Right ventricle myocardium inferior (tissue), 1 donor: ENCODE data around the gene PEX26. TPM values are rescaled to one million over a fixed set of nuclear protein-coding genes. Genes with fewer than 3 reads are reported as not detected.
"Not testable (repeated sequence)": the region's sequence is repeated elsewhere in the genome, so short reads cannot be mapped to it uniquely, and the experiment has no call there.

Experiments
- ATAC-seq: fragments of 200-7000 bp; cut with Tn5 transposase; one replicate; pipeline ENCODE4 v1.9.1; 2020; ENCODE audit warnings: mild to moderate bottlenecking, moderate library complexity
- DNase-seq: peaks from one replicate; pipeline ENCODE4 v3.0.0; 2021; ENCODE audit errors: missing footprints
- intact Hi-C: fragments of 100-400 bp; cut with DNase I; formaldehyde crosslinking; loops from one replicate; pipeline ENCODE4 v1.11.0; 2022
- total RNA-seq: library from RNA; stranded (reverse); fragmentation: NEBNext Ultra II Directional; extraction: Animal tissue kit (Norgen Biotek cat#: 25700); gene quantifications from one replicate; pipeline ENCODE4 v1.2.1, GENCODE V29; 2021
- donor health status: DM: no; HTN: yes; CAD: no; lungs with severe emphysema.

PEX26 gene
- total RNA-seq, 1 donor from 2014 or later, result 19.4 TPM

GRCh38 chr22:18083406-18083805, 5.6 kb downstream of the PEX26 start:
- no peak for ATAC-seq
- no peak for DNase-seq
- intact Hi-C loops, result no loop called here

DNA sequence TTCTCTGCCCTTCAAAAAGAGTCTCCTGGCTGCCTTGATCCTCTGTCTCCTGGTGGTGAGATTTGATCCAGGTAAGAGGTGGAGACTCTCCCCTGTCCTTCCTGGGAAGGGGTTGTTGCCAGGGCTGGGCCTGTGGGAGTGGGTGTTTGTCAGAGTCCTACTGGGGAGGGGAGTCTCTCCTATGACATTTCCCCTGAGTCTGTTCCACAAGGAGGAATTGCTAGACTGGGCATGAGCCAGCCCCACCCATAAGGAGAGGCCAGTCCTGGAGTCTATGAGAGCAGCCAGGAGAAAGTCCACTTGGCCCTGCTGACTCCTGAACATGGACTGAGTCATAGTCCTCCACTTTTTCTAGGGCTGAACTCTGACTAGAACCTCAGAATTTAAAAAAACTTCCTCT, 7.4 kb downstream of the PEX26 start:
- intact Hi-C loops, result no loop called here
- ATAC-seq, result no peak

DNA sequence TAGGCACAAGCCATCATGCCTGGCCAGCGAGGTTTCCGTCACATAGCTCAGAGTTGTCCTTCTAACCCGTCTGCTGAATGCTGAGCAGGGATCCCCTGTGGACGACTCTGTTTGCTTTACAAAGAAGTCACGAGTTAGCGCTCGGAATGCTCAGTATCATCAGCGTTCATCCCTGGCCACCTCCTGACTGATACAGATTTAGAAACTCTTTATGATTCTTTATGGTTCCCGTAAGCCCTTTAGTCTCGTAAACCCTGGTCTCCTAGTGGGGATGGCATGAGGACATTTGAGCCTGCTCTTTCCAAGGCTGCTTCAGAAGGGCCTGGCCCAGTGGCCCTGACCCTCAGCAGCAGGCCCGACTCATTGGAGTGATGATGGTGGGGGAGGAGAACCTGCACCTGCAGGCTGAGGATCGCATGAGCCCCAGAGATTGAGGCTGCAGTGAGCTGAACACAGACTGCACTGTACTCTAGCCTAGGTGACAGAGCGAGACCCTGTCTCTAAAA, 9.6 kb downstream of the PEX26 start:
- intact Hi-C loops, result no loop called here
- ATAC-seq (no peak), DNase-seq (no peak)

More for the DNA sequence above, 7.4 kb downstream of the PEX26 start:
- DNase-seq, result no peak

DNA sequence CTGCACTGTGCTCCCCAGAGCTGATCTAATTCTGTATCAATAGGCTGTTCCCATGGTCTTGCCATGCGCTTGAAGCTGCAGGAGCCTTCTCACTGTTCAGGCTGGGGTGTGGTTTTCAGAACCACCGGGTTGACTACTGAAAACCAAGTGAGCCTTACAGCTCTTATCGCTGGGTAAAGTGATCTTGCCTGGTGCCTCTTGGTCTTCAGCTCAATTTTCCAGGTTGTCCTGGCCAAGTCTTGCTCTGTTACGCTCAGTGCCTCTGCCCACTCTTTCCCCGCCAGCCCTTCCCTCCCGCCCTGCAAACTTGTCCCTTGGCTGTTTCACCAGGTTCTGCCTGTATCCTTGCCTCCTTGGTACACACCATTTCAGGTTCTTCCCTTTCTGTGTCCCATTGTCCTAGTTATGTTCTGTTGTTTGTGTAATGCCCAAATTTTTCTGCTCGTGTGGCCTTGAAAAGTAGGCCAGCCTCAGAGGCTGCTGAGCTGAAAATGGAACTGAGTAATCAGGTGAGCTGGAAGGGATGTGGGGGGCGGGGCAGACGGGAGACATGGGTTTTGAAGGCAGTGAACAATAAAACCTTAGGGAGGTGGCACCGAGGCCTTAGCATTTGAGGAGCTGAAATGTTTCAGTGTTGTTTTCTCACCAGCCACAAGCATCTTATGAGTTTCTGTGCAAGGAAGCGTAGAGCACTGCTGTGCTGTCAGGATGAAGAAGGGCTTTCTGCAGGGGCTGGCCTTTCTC, 11.2 kb downstream of the PEX26 start:
- no peak for DNase-seq
- no peak for ATAC-seq
- intact Hi-C loops, result no loop called here

DNA sequence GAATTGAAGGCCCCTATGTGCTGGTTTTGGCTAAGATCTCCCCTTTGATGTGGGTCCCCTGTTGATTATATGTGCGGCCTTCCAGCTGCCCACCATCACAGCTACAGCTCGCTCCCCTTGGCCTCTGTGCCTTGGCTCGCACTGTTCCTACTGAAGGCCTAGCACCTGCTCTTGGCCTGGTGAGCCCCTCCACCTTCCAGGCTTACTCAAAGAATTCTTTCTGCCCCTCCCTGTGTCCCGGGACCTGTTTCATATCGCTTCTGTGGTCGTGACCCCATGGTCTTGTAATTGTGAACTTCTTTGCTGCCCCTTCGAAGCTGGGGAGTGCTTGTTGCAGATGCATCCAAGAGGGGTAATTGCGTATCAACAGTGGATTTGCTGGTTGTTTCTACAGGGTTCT, 12.5 kb downstream of the PEX26 start:
- DNase-seq, result no peak
- intact Hi-C loops, result no loop called here
- no peak for ATAC-seq

DNA sequence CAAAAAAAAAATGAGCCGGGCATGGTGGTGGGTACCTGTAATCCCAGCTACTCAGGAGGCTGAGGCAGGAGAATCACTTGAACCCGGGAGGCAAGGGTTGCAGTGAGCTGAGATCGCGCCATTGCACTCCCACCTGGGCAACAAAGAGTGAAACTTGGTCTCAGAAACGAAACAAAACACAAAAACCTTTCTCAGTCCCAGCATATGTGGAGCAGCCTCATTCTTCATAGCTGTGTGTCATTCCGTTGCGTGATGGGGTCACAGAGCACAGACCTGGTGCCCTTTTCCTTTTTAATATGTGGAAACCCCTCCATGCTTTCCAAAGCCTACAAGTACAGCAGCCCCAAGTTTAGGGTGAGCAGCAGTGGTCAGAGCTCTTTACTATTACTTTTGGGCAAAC, 13.7 kb downstream of the PEX26 start:
- intact Hi-C loops, result no loop called here
- DNase-seq (no peak), ATAC-seq (peak; percentile 11)

DNA sequence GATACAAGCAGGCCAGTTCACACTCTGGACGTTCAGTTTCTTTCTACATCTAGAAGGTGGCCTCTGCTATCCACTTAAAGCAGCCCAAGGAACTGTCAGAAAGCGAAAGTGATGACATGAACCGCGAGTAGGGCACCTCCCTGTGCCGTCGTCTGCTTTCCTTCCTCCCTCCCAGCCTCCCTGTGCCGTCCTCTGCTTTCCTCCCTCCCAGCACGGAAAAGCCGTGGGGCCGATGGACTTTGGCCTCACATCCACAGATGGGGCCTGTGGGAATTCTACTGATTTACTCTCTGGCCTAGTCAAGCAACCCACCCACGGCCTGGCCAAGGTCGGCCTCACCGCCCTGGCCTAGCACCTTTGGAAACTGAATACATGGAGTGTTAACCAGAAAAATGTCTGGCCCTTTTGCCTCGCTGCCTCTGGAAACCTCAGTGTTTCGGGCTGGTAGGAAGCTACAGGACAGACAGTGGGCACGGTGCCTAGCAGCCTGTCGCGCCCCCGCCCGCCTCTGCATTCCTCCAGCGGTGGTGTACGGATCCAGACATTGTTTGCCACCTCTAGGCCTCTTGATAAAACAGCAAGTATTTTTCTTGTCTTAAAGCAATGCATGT, 14.2 kb downstream of the PEX26 start:
- peak; percentile 82 for DNase-seq
- intact Hi-C loops, result no loop called here
- ATAC-seq, result peak; percentile 85

- intact Hi-C loops, result no loop called here
- ATAC-seq, result no peak
- DNase-seq, result no peak
Measured at GRCh38 chr22:18093661-18094060, 15.9 kb downstream of the PEX26 start.

DNA sequence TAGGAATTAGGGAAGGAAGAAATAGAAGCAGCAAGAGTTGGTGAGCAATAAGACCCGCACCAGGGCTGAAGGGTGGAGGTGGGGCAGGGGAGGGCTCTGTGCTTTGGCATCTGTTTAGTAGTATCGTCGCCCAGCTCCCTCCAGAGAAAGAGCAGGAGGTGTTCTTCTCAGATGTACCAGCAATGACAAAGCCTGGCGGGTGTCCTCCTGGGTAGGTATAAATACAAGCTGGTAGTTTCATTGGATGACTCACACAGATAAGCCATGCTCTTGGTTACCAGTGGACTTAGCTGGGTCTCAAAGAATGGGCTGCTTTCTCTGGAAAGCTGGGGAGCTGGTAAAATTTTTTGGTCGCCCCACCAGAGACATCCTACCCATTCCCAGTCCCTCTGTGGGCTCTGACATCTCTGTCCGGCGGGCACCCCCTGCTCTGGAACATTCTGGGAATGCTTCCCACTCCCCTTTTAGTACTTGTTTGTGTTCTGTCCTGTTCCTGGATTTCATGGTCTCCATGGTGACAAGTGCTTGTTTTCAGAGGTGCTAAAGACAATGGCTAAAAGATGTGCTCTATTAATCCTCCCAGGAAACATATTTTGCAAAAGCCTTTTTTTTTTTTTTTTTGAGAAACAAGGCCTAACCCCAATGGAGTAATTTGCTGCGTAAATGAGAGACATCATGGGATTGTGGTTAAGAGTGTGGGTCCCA, 17.5 kb downstream of the PEX26 start:
- no peak for DNase-seq
- no peak for ATAC-seq
- intact Hi-C loops, result no loop called here

GRCh38 chr22:18096823-18097222, 19.0 kb downstream of the PEX26 start:
- DNase-seq, result no peak
- intact Hi-C loops, result no loop called here
- no peak for ATAC-seq

- ATAC-seq (no peak), DNase-seq (no peak)
- intact Hi-C loops, result no loop called here
Measured at GRCh38 chr22:18100781-18101180, 23.0 kb downstream of the PEX26 start.

GRCh38 chr22:18101536-18101935, 23.7 kb downstream of the PEX26 start:
- intact Hi-C loops, result no loop called here
- ATAC-seq (no peak), DNase-seq (no peak)

- ATAC-seq (peak; percentile 57), DNase-seq (no peak)
- intact Hi-C loops, result no loop called here
Measured at GRCh38 chr22:18103527-18104269, 25.9 kb downstream of the PEX26 start.

DNA sequence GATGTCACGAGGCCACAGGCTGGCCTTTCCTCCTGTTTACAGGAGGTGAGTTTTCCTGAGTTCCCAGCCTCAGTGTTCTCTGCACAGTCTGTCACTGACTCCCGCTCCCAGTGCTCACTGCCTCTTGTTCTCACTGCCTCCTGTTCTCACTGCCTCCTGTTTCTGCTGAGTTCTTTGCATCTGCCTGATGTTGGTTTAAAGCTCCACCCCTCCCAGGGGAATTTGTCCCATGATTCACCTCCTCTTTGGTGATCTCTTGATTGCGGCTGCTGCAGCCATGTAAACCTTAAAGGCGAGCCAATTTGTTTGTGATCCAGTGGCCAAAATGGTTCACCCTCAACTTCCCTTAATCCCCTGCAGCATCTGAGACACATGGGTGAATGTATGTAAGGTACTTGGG, 26.8 kb downstream of the PEX26 start:
- no peak for DNase-seq
- no peak for ATAC-seq
- intact Hi-C loops, result no loop called here

DNA sequence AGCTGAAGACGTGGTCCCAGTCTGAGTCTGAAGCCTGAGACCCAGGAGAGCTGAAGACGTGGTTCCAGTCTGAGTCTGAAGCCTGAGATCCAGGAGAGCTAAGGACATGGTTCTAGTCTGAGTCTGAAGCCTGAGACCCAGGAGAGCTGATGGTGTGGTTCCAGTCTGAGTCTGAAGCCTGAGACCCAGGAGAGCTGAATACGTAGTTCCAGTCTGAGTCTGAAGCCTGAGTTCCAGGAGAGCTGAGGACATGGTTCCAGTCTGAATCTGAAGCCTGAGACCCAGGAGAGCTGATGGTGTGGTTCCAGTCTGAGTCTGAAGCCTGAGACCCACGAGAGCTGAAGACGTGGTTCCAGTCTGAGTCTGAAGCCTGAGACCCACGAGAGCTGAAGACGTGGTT, 28.2 kb downstream of the PEX26 start:
- intact Hi-C loops, ATAC-seq, DNase-seq: not testable (repeated sequence)

GRCh38 chr22:18106550-18107341, 29.0 kb downstream of the PEX26 start:
- ATAC-seq, DNase-seq, intact Hi-C loops: not testable (repeated sequence)

DNA sequence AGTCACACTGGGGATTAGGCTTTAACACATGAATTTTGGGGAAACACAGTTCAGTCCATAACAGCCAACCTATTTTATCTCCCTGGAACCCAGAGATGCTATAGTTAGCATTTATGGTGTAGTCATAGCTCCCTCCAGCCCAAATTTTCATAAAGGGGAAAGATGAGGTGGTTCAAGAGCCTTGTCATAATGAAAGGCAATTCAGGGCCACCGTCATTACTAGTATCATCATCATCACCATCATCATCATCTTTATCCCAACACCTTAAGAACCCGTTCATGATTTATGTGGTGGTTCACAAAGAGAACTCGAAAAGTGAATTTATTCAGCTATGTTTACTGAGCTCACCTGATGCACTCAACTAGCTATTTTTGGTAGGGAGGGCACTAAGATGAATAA, 30.4 kb downstream of the PEX26 start:
- no peak for ATAC-seq
- intact Hi-C loops, result no loop called here
- DNase-seq, result no peak

DNA sequence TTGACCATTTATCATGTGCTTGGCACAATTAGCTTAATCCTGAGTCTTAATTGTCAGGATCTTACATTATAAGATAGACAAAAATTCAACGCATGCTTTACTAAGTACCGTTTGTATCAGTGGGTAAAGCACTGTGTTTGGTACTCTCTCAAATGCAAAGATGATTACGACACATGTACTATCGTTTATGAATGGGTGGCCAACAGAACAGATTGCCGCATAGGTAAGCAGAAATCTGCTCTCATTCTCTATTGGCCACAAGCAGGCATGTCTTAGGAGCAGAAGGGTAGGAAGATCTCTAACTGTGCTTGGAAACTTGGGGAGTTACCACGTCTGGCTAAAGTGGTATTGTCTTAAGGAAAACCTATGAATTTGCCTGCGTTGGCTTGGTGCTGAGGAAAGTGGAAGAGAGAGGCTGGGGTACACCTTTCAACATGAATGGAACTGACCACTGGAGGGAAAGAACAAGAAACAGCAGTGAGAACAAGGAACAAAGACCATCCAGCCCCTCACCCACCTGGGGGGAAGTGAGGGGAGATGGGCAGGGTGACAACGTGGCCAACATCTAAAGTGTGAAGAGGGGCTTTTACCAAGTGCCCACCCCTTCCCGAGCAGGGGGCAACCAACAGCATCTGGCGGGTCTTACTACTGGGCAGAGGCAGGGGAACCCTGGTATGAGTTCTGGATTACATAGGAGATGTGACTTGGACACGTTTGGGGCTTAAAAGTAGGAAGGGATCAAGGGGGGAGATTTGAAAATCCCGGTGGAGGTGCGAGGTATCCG, 31.8 kb downstream of the PEX26 start:
- intact Hi-C loops, result no loop called here

More for the DNA sequence above, 31.8 kb downstream of the PEX26 start:
- DNase-seq (no peak), ATAC-seq (no peak)
